Left ventricle myocardium inferior (tissue), 1 donor: ENCODE results near the gene CBLN4. TPM values are rescaled to one million over a fixed set of nuclear protein-coding genes. Genes with fewer than 3 reads are reported as not detected.

Experiments
- DNase-seq: peaks from one replicate; pipeline ENCODE4 v3.0.0-alpha.2; 2020
- H3K27ac ChIP-seq: fragments of 200-600 bp; replicated peaks from 2 replicates; pipeline ENCODE4 v1.8.0; 2021
- H3K27me3 ChIP-seq: fragments of 200-600 bp; 2 replicates; pipeline ENCODE4 v1.8.0; 2021; ENCODE audit warnings: low read depth
- H3K36me3 ChIP-seq: fragments of 200-600 bp; 2 replicates; pipeline ENCODE4 v1.8.0; 2021
- H3K4me1 ChIP-seq: fragments of 200-600 bp; 2 replicates; pipeline ENCODE4 v1.8.0; 2021
- H3K4me3 ChIP-seq: fragments of 200-600 bp; 2 replicates; pipeline ENCODE4 v1.8.0; 2021; ENCODE audit warnings: mild to moderate bottlenecking, moderate library complexity
- H3K9me3 ChIP-seq: fragments of 200-600 bp; replicated peaks from 2 replicates; pipeline ENCODE4 v1.8.0; 2021
- CTCF ChIP-seq: fragments of 200-600 bp; IDR thresholded peaks from 2 replicates; pipeline ENCODE4 v1.8.0; 2021; ENCODE audit warnings: antibody characterized with exemption, mild to moderate bottlenecking, borderline replicate concordance
- intact Hi-C: fragments of 100-400 bp; cut with micrococcal nuclease; formaldehyde crosslinking; loops from one replicate; pipeline ENCODE4 v1.11.0; 2022
- total RNA-seq: library from RNA; stranded (reverse); fragmentation: NEBNext Ultra II Directional; extraction: Animal tissue kit (Norgen Biotek cat#: 25700); gene quantifications from one replicate; pipeline ENCODE4 v1.2.1, GENCODE V29; 2021
- donor health status: DM: no; HTN: yes; CAD: no; lungs with severe emphysema.

The CBLN4 gene
- total RNA-seq, 1 donor from 2014 or later, result not detected

DNA sequence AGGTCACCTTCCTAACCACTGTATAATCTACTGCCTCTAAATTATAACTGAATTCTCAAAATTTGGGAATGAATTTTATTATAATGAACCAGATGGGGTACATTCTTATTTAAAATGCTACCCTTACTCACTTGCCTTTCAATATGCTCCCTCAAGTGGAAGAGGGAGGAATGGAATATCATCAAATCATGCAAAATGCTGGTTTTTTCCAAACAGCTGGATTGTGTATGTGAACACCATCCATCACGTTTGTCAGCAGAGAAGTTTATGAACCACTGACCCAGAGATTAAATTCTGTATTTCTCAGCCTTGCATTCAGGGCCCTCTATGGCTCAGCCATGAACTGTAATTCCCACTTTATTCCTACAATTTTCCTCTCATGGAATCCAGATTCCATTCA lies 40.5 kb downstream of the CBLN4 start:
- no peaks in the 10 kb centered on the region for H3K36me3 ChIP-seq
- H3K27me3 ChIP-seq, result no peaks in the 10 kb centered on the region
- no peak for TF ChIP-seq CTCF
- no peak overlapping the region for H3K4me3 ChIP-seq
- peaks cover 11% of the 10 kb centered on the region for H3K9me3 ChIP-seq
- H3K4me1 ChIP-seq, result no peaks in the 10 kb centered on the region
- intact Hi-C loops, result no loop called here
- DNase-seq, result no peak
- H3K27ac ChIP-seq, result no peak overlapping the region

DNA sequence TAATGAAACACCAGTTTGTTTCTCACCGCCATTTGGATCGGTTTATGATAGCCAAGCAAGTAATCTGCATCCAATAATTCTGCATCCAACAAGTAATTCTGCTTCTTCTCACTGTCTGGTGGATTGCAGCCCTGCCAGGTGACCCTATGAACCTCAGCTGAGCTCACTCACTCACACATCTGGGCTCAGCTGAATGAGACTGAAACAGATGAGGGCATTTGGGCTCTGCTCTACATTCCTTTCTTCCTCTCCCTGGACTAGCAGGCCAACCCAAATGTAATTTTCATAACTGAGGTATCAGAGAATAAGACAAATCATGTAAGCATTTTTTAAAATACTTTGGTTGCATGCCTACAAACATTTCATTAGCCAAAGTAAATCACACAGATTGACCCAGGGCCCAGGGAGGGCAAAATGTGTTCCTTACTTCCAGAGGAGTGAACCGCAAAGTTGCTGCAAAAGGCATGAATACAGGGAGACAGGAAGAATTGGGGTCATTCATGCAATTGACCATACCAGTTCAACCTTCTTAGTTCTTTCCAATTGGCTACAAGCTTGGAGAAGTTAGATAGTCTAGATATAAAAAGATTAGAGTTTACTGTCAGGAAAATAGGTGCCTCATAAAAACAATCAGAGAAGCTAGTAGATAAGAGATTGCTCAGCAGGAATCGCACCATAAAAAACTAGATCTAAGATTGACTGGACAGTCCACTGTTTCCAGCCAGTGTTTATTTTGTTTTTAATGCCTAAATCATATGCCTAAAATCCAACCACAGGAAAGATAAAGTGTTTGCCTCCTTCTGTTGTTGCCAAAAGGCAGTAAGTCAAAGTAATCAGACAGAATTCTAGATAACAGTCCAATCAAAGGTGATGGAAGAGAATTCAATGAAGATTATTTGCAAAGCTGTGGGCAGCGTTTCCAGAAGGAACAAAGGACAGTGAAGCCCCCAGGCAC lies 43.7 kb downstream of the CBLN4 start:
- no peak overlapping the region for H3K4me3 ChIP-seq
- no peaks in the 10 kb centered on the region for H3K27me3 ChIP-seq
- intact Hi-C loops, result no loop called here
- no peaks in the 10 kb centered on the region for H3K4me1 ChIP-seq
- TF ChIP-seq CTCF, result no peak
- no peaks in the 10 kb centered on the region for H3K36me3 ChIP-seq
- H3K27ac ChIP-seq, result no peak overlapping the region
- peaks cover 11% of the 10 kb centered on the region for H3K9me3 ChIP-seq
- no peak for DNase-seq

DNA sequence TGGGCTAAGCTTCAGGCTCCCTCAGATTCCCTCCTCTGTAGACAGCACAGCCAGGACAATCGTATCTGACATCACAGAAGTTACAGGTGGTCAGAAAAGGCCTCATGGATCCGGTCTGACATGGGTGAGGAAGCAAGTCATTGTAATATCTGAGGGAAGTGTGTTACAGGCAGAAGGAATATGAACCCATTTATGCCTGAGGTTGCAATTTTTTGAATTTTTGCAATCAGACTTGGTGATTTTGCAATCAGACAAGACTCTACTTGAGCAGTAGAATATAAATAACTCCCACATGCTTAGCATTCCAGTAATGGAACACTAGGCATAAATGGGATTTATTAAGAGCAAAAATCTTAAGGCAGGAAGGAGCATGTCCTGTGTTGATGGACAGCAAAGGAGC lies 52.1 kb downstream of the CBLN4 start:
- H3K4me3 ChIP-seq, result no peak overlapping the region
- H3K27ac ChIP-seq, result no peak overlapping the region
- TF ChIP-seq CTCF, result no peak
- peaks cover 29% of the 10 kb centered on the region for H3K9me3 ChIP-seq
- H3K4me1 ChIP-seq, result no peaks in the 10 kb centered on the region
- H3K36me3 ChIP-seq, result no peaks in the 10 kb centered on the region
- intact Hi-C loops, result no loop called here
- DNase-seq, result no peak
- H3K27me3 ChIP-seq, result no peaks in the 10 kb centered on the region

DNA sequence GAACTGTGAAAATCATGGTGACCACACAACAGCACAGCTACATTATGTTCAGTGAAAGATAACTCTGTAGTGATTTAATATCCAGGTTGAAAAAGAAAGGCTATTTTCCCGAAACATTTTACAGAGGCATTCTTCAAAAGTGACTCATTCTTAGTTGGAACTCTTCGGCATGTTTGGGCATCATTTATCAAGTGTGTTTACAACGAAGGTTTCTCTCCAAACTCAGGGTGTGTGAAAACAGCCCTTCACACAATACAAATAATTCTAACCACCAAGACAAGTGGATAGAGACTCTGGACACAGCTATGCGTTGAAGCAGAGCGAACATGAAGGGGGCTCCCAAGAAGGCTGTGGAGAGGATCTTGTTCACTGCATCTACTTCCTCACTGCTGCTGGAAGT lies 57.6 kb downstream of the CBLN4 start:
- TF ChIP-seq CTCF, result no peak
- Histone ChIP-seq H3K4me1 (no peaks in the 10 kb centered on the region), H3K4me3 (no peak overlapping the region), H3K36me3 (no peaks in the 10 kb centered on the region), H3K27ac (no peak overlapping the region), H3K27me3 (no peaks in the 10 kb centered on the region), H3K9me3 (peaks cover 30% of the 10 kb centered on the region)
- DNase-seq, result no peak
- intact Hi-C loops, result no loop called here

Other genes starting within 250 kb of the CBLN4 start
- gene MC3R, start 243.2 kb upstream of the CBLN4 start, total RNA-seq, result not detected